Activated T-helper 1 cell treated with Interleukin-2 at 50 U/mL for 16 hours (primary cell): ENCODE results near the gene PRRX2.

Experiments
- DNase-seq: peaks from one replicate; pipeline ENCODE4 v3.0.0-alpha.2; 2020; ENCODE audit warnings: low read depth

The PRRX2 gene

DNA sequence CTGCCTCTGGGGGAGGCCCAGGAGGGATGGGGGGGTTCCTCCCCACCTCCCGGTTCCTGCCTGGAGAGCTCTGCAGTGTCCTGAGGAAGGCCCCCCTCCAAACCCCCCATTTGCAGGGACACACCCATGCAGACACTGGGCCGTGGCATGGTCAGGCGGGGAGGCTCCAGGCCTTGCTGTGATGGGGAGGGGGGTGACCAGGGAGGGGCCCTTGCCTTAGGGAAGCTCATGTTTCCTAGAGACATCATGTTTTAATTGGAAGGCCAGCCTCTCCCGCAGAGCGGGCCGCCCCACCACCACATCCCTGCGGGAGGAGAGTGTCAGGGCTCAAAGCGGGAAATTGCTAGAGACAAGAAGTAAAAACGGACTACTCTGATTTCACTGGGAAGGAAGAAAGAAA, 12.0 kb downstream of the PRRX2 start:
- DNase-seq = no peak

DNA sequence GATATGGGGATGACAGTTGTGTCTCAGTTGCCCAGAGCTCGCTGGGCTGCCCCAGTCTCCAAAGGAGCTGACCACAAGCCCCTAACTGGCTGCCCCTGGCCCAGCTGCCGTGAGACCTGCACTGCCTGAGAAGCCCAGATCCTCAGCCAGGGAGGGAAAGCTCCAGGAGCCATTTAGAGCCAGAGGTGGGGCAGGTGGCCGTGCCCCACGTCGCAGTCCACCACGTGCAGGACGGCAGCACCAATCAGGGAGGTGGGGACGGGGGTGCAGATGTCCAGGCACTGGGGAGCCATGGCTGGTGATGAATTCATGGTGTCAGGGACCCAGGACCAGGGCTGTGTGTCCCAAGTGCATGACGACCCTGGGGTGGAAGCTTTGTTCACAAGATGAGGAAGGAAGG, 13.4 kb downstream of the PRRX2 start:
- no peak for DNase-seq

DNA sequence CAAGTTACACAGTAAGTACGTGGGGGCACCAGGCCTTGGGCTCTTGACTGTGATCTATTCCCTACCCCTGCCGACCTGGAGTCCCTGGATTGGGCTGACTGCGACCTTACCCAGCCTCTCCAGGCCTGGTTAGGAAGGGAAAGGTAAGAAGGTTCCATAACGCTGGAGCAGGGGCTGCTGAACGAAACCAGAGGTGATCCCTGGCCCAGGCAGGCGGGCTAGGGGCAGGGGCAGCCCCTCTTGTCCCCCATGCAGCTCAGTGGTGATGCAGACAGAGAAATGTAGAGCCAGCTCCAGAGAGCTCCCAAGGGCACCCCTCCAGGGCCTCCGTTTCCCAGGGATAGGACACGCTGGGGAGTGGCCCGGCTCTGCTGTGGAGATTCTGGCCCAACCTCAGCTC, 14.1 kb downstream of the PRRX2 start:
- no peak for DNase-seq

DNA sequence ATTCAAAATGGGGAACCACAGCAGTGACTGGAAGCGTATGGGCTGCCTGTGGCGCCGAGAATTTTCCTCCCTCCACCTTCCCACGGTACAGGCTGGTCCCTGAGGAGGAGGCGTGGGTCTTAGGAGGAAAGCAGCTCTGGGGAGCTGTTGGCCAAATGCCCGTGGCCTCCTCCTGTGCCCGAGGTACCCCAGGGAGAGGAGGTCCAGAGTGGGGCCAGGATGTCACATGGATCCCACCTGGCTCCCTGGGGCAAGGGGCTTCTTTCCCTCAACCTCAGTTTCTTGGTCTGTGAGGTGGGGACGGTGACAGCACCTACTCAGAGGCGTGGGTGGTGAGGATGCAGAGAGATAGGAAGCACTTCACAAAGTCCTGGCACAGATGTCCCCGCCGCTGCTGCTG, 16.5 kb downstream of the PRRX2 start:
- no peak for DNase-seq

DNA sequence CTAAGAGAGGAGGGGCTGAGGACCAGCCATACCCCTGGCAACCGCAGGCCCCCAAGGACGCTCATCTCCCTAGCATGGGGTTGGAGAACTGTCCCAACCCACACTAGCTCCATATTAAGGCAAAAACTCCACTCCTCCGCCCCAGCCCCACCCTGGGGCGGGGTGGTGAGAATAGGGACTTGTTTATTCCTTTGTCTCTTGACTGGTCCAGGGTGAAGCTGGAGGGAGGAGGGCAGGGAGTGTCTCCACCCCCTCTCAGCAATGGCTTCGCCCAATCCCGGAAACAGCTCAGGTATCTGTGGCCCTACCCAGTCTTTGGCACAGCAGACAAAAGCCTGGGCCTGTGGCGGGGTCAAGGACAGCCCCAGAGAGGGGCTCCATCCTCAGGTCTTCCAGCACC, 16.9 kb downstream of the PRRX2 start:
- no peak for DNase-seq

DNA sequence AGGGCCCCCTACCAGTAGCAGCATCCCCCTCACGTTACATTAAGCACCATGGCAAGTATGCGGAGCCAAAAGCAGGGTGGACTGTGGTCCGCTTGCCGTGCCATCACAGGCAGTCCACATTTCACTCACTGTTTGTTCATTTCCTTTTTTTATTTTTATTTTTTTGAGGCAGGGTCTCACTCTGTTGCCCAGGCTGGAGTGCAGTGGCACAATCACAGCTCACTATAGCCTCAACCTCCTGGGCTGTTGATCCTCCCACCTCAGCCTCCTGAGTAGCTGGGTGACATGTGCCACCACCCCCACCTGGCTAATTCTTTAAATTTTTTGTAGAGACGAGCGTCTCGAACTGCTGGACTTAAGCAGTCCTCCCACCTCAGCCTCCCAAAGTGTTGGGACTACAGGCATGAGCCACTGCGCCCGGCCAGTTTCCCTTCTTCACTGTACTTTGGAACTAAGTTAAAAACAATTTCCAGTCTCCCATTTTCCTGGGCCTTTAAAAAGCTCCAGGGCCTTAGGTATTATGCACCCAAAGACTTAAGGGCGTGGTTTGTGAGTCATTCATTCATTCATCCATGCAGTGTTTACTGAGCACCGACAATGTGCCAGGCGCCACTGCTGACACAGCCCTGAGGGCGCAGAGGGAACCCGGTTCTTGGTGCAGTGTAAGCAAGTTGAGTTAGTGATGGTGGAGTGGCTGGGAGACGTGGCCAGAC, 19.9 kb downstream of the PRRX2 start:
- DNase-seq = no peak

DNA sequence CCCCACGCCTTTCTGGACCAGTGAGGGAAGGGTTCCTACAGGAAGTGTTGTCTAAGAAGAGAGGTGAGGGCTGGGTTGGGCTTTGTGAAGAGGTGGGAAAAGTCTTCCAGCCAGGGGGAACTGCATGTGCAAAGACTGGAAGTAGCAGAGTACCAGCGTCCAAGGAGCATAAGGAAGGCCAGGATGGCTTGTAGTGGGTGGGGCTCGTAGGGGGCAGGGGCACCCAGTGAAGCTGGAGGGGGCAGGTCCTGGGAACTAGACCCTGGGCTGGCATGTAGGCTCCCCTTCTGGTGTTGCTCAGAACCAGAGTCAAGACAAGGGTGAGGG, 20.4 kb downstream of the PRRX2 start:
- DNase-seq = no peak

DNA sequence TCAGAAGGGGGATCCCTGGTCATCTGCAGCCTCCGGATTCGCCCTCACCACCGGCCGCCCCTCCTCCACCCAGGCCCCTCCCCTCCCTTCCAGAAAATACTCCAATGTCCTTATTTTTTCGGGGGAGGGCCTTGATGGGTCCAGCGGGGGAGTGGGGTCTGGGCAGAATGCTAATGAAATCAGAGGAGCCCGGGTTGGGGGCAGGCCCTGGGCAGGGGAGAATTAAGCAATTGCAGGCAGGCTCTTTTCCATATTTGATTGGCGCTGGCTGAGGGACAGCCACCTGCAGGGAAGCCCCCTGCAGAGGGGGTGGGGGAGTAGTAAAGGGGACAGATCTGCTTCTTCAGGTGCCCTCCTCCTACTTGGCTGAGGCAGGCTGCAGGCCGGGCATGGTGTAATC, 21.3 kb downstream of the PRRX2 start:
- no peak for DNase-seq

DNA sequence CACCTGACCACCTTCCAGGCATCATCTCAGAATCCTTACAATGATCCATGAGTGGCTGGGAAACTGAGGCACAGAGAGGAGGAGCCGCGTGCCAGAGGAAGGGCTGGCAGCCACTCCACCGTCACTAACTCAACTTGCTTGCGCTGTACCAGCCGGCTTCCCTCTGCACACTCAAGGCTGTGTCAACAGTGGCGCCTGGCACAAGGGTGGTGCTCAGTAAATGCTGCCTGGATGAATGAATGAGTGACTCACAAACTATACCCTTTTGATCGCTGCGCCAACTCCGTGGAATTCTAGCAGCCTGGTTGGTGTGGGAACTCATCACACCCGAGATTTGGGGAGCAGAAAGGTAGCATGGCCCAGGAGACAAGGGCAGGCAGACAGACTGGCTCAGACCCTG, 21.9 kb downstream of the PRRX2 start:
- DNase-seq = no peak

DNA sequence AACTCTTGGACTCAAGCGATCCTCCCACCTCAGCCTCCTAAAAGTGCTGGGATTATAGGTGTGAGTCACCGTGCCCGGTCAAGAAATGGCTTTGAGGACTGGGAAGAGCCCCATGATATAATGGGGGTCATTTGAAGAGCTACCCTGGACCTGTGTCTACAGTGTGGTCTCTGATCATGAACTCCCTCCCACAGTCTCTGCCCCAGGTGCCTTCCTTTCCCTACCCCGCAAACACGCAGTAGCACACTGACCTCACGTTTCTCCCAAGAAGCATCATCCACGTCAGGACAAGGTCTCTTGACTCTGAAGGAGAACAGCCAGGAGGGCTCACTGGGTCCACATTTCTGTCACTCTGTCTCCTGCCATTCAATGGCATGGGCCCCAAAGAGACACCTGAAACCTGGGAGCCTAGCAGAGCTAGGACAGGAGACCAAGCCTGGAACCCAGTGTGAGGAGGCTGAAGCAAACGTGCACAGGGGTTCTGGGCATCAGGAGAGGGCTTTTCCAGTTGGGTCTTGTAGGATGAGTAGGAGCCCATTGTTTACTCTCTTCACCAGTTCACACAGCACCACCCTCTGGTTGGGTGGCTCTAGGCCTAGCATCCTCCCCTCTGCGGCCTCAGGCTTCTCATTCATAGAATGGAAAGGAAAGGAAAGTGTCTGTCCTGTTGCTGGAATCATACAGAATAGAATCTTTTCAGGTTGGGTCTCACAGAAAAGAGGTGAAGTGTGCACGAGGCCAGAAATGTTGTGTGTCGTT, 23.0 kb downstream of the PRRX2 start:
- no peak for DNase-seq

DNA sequence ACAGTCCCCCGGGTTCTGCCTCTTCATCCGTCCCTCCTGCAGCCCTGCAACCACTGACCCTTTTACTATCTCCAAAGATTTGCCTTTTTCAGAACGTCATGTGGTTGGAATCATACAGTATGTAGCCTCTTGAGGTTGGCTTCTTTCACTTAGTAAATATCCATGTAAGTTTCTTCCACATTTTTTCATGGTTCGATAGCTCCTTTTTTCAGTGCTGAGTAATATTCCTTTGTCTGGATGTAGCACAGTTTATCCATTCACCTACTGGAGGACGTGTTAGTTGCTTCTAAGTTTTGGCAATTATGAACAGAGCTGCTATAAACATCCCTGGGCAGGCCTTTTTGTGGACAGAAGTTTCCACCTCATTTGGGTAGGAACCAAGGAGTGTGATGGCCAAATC, 27.1 kb downstream of the PRRX2 start:
- DNase-seq = no peak

DNA sequence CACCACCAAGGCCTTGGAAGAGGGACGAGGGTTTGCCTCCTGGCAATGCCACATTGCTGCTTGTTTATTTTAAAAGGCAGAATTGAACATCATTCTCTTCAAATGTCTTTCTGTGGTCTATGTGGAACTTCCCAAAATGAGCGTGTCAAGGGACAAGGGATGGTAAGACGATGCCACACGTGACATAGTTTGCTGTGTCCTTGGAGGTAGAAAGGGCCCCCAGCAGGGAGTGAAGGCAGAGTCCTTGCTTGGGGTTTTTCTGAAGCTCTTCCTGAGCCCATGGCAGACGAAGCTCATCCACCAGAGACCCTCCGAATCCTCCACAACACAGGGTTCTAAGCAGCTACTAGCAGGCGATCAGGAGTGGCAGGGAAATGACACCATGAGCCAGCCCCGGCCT, 28.3 kb downstream of the PRRX2 start:
- DNase-seq = no peak

DNA sequence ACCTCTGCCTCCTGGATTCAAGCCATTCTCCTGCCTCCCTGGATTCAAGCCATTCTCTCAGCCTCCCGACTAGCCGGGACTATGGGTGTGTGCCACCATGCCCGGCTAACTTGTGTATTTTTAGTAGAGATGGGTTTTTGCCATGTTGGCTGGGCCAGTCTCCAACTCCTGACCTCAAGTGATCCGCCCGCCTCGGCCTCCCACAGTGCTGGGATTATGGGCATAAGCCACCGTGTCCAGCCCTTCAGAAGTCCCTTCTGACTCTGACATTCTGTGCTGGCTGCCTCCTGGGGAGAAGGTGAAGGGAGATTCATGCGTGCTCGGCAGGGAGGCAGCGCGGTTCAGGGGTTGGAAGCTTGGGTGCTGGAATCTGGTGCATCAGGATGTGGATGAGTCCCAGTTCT, 28.8 kb downstream of the PRRX2 start:
- no peak for DNase-seq

DNA sequence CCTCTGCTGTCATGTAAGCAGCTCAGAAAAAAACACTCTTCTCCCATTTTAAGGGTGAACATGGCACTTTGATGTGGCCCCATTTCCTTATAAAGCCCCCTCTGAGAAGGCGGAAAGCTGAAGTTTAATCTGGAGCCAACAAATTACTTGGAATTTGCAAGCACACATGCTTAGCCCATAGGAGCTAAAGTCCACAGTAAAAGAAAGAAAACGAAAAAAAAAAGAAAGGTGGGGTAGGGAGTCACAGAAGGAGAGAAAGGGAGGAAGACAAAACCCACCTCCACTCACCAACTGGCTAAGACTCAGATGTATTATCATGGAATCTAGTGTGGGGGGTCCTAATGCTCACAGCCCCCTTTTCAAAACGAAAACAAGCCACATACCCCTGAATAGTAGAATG, 30.4 kb downstream of the PRRX2 start:
- no peak for DNase-seq

DNA sequence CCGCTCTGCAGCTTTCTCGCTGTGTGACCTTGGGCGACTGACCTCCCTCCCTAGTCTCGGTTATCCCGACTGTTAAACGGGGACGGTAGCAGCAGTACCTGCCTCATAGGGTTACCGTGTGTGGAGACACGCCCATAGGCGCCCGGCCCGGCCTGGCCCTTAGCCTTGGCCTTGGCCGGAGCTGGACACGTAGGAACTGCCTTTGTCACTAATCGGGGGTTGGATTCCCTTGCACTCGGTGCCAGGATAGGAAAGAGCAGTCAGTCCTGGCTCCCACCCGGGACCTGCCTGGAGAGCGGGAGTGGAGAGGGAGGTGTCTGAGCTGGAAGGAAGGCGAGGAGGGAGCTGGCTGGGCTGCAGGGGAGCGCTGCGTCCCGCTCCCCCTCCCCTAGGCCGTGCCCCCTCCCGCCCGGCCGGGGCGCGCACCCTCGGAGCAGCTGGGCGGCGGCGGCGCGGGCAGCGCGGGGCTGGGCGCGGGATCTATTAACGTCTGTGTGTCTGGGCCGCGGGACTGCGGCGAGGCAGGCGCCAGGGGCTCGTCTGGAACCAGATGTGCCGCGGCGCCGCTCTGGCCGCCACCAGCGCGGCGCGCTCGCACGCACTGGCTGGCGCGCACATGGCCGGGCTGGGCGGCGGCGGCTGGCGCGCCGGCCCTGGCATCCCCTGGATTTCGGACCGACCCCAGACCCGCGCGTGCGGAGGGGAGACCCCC, 31.7 kb downstream of the PRRX2 start:
- DNase-seq = no peak

DNA sequence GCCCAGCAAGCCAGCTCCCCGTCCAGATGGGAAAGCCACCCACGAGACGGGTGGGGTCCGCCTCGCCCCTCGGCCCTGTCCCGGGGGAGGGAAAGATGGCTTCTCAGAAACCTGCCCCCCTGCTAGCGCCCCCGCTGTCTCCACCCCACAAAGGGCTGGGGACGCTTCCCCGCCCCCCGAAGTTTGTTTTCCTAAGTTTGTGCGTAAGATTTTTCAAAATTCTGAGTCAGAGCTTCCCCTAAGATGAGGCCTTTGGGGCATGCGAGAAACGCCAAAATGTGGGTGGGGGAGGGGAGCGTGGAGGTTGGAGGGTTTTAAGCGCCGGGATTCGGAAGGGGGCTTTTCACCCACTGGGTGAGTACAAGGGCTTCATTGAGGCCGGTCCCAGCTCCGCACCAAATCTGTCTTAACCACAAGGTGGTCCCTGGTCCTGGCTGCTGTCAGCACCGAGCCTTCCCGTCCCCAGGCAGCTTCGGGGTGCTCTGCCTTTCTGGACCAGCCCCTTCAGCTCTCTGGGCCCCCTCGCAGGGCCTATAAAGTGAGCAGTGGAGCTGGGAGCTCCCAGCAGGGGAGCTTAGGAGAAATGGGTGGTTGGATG, 32.3 kb downstream of the PRRX2 start:
- DNase-seq = no peak

DNA sequence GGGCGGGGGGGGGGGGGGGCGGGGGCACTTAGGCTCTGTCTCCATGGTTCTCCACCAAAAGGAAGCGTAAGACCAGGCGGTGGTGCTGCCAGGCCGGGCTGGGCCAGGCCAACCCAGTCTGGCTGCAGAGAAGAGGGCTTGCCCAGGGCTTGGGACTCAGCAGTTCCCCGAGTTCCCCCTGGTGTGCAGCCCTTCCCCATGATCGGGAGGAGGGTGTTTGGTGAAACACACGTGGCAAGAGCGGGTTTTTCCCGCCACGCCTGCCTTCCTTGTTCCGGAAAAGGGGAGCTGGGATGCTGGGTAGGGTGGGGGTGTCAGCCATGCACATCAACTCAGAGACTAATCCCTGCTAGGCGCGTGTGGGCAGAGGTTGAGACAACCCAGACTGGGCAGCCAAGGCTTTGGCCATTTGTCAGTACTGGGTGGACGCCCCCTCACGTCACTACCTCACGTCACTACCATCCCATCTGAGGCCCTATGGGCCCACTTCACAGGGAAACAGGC, 32.9 kb downstream of the PRRX2 start:
- no peak for DNase-seq

DNA sequence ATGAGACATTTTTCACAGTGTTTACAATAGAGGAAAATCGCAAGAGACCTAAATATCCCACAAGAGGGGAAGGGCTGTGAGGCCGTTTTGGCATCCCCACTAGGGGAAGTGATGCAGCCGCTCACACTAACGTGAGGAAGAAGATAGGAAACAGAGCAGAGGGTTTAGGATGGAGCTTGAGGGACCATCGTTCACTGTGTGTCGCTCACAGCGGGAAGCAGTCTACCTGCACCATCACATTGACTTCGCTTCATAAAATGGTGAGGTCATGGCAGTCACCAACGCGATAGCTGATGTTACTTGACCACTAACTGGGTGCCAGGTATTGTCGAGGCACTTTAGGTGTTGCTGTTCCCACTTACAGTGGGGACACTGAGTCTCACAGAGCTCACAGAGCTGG, 35.6 kb downstream of the PRRX2 start:
- DNase-seq = no peak

DNA sequence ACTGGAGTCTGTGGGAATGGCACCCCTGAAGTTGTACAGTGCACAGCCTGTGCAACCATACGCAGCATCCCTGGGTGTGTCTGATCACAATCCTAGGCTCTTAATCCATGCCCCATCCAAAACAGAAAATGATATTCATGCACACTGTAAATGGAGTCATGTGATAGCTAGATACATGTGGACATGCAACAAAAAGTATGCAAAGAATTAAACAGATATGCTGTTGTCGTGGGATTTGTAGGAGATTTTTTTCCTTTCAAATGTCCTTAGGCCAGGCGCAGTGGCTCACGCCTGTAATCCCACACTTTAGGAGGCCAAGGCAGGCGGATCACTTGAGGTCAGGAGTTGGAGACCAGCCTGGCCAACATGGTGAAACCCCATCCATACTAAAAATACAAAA, 36.1 kb downstream of the PRRX2 start:
- DNase-seq = no peak

DNA sequence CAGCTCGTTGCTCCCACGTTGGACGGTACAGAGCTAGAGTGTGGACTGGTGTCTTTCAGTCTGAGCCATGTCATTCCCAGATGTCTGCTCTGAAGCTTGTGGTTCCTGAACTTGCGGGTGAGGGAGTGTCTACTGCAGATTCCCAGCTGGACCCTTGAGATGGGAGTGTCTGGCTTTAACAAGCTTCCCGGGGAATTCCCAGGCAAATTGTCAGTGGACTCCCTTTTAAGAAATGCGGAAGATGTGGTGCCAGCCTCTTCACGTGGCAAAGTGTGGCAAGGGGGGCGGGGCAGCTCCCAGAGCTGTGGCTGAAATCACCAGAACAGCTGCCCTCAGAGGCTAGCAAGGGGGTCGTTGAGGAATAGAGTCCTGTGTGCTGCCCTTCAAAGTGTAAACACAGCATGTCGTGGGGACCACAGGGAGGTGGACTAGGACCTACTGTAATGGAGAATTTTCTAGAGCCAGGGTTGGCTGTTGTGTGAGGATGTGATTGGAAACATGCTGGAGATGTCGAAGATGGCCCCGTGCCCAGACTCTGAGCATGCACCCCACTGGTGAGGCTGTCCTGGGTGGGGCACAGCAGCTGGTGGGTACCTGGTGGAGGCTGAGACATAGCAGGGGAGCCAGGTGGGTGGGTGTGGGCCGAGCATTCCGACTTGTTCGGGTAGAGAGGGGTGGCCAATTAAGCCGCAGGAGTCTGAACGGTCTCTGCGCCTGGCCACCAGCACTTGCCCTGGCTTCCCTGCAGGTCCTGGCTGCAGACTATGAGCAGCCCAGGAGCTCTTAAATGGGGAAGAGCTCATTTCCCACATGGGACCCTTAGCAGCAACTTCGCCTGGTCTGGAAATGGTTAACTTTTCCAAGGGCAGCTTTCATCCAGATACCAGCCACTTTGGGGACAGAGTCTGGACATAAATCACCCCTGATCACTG, 37.4 kb downstream of the PRRX2 start:
- no peak for DNase-seq

DNA sequence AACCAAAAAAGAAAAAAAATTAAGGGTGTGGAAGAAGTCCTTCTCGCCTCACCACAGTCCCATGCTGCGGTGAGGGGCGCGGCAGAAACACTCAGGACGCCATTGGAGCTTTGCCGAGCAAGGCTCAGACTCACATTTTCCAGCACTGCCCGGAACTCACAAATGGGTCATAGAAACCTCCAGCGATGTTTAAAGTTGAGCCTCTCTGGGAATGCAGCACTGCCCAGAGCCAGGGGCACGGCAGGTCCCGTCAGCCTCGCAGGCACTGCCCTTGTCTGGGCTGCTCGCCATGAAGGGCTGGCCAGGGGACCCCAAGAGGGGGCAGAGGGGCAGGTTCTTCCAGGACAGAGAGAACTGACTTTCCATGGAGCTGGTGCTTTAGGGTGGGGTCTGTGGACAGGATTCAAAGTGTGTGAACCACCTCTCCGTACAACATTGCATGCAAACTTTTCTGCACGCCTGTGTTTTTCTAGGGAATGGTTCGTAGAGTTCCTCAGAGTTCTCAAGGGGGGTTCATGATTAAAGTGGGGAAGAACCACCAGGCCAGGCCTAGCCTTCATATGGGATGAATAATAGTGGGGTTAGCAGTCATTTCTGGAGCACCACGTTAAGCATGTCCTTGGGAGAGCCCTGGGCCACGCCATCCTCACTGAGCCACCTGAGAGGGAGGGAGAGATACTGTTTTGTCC, 38.4 kb downstream of the PRRX2 start:
- DNase-seq = no peak
